GM21576 (cell line): ENCODE data around the gene VAMP2.
"Not testable (repeated sequence)": the region's sequence is repeated elsewhere in the genome, so short reads cannot be mapped to it uniquely, and the experiment has no call there.

Experiments used
- ATAC-seq: cut with Tn5 transposase; IDR thresholded peaks from one replicate; pipeline ENCODE4 v1.9.1; 2021; ENCODE audit warnings: mild to moderate bottlenecking, moderate library complexity; ENCODE audit not compliant: unreplicated experiment

VAMP2 gene

GRCh38 chr17:8176197-8176940, 13.6 kb upstream of the VAMP2 start, which contains the start of gene TMEM107:
Gene TMEM107 (minus strand): TSS chr17:8176380. CDS start chr17:8176286, 94 bp downstream.
- peak; percentile 53 for ATAC-seq

- ATAC-seq = peak; percentile 3
Observed at GRCh38 chr17:8175795-8176196, 13.0 kb upstream of the VAMP2 start.

GRCh38 chr17:8173871-8174322, 11.1 kb upstream of the VAMP2 start:
- no peak for ATAC-seq

- ATAC-seq = peak; percentile 67
Observed at GRCh38 chr17:8173056-8173870, 10.5 kb upstream of the VAMP2 start.

GRCh38 chr17:8170186-8170585, 7.4 kb upstream of the VAMP2 start:
- ATAC-seq = not testable (repeated sequence)

- no peak for ATAC-seq
Observed at GRCh38 chr17:8167526-8167925, 4.8 kb upstream of the VAMP2 start.

GRCh38 chr17:8166731-8167130, 4.0 kb upstream of the VAMP2 start:
- ATAC-seq = no peak

GRCh38 chr17:8164815-8165131, 2.0 kb upstream of the VAMP2 start:
- ATAC-seq = no peak

- ATAC-seq = no peak
Observed at GRCh38 chr17:8163978-8164814, 1.4 kb upstream of the VAMP2 start.

- no peak for ATAC-seq
Observed at GRCh38 chr17:8162997-8163977, 539 bp upstream of the VAMP2 start.

GRCh38 chr17:8161289-8162232, 1.2 kb downstream of the VAMP2 start:
- ATAC-seq = no peak

- ATAC-seq = no peak
Observed at GRCh38 chr17:8160741-8161221, 2.0 kb downstream of the VAMP2 start.

- ATAC-seq = no peak
Observed at GRCh38 chr17:8160224-8160577, 2.5 kb downstream of the VAMP2 start.

GRCh38 chr17:8159459-8160223, 3.1 kb downstream of the VAMP2 start:
- no peak for ATAC-seq

- ATAC-seq = no peak
Observed at GRCh38 chr17:8159032-8159400, 3.7 kb downstream of the VAMP2 start.

- no peak for ATAC-seq
Observed at GRCh38 chr17:8158267-8159031, 4.3 kb downstream of the VAMP2 start.

- peak; percentile 74 for ATAC-seq
Observed at GRCh38 chr17:8156246-8156992, 6.3 kb downstream of the VAMP2 start.
